IPS-18c (cell line): ENCODE data around the gene ATP2B3.
"Not testable (repeated sequence)": the region's sequence is repeated elsewhere in the genome, so short reads cannot be mapped to it uniquely, and the experiment has no call there.

Experiments
- H3K4me3 ChIP-seq: 2 replicates; pipeline ENCODE4 v1.7.0; 2013; ENCODE audit warnings: low read depth, mild to moderate bottlenecking, low read length, moderate library complexity; ENCODE audit not compliant: insufficient read depth
- H3K9me3 ChIP-seq: one replicate; pipeline ENCODE4 v1.6.1; 2013; ENCODE audit warnings: mild to moderate bottlenecking, low read length, moderate library complexity; ENCODE audit not compliant: control insufficient read depth, insufficient read depth

ATP2B3 gene

GRCh38 chrX:153592966-153593688 is 75.7 kb downstream of the ATP2B3 start:
- no peak overlapping the region for H3K4me3 ChIP-seq
- H3K9me3 ChIP-seq: peaks cover 23% of the 10 kb centered on the region

GRCh38 chrX:153593811-153594500 is 76.5 kb downstream of the ATP2B3 start:
- peaks cover 23% of the 10 kb centered on the region for H3K9me3 ChIP-seq
- no peak overlapping the region for H3K4me3 ChIP-seq

DNA sequence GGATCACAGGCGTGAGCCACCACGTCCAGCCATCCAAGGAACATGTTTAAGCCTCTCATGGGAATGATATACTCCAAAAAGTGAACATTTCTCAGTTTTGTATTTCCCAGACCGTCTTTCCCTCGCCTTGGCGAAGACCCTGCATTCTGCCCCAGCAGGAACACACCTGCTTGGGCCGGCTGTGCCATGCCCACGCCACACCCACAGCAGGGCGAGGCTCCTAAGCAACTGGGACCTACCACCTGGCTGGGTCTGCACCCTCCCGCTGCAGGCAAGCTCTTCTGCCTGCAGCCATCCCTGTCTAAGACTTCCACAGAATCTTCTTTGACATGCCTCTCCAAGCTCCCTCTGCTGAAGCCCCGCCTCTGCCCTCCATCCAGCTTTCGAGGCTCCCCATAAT is 77.9 kb downstream of the ATP2B3 start:
- Histone ChIP-seq H3K4me3 (no peak overlapping the region; the same call in 1 of the 2 replicates), H3K9me3 (peaks cover 23% of the 10 kb centered on the region)

DNA sequence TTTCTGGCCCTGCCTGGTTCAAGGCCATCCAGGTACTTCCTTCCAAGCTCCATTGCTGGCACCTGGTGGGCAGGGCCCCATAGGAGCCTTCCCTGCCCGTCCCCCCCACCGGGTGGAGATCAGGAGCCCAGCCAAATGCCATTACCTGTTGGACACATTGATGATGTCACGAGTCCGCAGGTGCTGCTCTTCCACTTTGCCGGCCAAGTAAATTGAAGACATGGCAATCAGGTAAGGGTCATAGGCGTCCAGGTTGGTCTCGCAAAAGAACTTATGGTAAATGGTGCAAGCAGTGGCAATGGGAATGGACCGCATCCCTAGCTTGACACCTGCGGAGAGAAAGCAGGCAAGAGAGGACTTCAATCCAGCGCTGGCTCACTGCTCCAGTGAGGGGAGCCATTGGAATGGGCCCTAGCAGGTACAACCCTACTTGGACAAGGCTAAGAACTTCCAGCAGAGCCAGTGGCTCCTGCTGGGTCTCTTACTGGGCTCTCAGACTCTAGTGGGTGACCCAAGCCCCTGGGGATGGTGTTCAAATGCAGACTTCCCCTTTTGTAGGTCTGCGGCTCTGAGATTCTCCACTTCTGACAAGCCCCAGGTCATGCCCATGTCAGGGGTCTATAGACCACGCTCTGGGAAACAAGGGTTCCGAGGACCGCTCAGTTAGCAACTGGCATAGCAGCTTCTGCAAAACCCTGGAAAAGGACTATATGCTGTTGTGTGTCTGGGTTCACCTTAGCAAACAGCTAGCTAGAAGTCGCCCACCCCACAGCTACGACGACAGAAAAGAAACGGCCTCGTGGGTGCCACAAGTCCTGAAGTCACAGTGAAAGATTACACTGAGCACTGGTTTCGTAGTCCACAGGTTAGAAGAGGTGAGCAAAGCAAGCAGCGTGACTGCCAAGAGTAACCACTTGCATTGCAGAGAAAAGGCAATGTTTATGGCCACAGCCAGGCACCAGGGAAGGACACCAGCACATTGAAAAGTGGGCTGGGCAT is 78.7 kb downstream of the ATP2B3 start:
- H3K4me3 ChIP-seq: no peak overlapping the region
- peaks cover 20% of the 10 kb centered on the region for H3K9me3 ChIP-seq

DNA sequence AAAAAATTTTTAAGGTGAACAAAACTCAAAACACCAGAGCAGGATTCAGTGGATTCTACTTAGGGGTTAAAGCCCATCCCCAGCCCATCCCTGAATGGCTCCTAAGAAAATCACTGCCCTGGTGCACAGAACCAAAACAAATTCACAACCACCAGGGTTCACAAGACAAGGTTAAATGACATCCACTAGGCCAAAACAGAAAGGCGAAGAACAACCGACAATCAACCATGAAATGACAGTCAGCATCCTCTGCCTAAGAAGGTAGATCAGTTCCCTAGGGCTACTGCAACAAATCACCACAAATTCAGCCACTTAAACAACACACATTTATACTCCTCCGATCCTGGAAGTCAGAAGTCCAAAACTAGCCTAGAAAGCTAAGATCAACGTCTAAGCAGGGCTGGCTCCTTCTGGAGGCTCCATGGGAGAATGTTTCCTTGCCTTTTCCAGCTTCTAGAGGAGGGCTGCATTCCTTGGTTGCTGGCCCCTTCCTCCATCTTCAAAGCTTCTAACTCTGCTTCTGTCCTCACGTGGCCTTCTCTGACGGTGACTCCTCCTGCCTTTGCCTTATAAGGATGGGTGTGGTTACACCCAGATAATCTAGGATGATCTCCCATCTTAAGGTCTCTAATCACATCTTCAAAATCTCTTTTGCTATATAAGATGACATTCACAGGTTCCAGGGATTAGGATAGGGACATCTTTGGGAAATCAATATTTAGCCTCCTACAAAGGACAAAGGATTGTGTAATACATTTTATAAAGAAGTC is 79.7 kb downstream of the ATP2B3 start:
- Histone ChIP-seq H3K4me3 (no peak overlapping the region), H3K9me3 (peaks cover 19% of the 10 kb centered on the region)

GRCh38 chrX:153598541-153599191 is 81.2 kb downstream of the ATP2B3 start, which contains the start of gene CCNQ:
Gene CCNQ (minus strand): TSS chrX:153599139. CDS start chrX:153599073, 66 bp downstream.
- Histone ChIP-seq H3K4me3 (peak within 1 kb of the TSS; percentile 63), H3K9me3 (peaks cover 12% of the 10 kb centered on the region)

GRCh38 chrX:153599192-153600031 is 82.0 kb downstream of the ATP2B3 start:
- Histone ChIP-seq H3K9me3 (peaks cover 15% of the 10 kb centered on the region), H3K4me3 (peak overlapping the region; percentile 60)

DNA sequence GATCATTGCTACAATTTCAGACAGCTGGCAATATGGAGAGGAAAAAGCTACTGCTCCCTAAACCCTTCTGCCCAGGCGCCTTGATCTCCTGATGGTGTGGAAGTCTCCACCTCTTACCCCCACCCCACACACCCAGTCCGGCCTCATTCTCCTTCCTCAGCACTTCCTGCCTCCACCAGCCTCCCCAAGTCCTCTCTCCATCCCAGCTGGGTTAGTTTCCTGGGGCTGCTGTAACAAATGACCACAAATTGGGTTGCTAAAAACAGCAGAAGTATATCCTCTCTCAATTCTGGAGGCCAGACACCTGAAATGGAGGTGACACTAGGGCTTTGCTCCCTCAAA is 82.6 kb downstream of the ATP2B3 start:
- H3K4me3 ChIP-seq: peak overlapping the region; percentile 60

DNA sequence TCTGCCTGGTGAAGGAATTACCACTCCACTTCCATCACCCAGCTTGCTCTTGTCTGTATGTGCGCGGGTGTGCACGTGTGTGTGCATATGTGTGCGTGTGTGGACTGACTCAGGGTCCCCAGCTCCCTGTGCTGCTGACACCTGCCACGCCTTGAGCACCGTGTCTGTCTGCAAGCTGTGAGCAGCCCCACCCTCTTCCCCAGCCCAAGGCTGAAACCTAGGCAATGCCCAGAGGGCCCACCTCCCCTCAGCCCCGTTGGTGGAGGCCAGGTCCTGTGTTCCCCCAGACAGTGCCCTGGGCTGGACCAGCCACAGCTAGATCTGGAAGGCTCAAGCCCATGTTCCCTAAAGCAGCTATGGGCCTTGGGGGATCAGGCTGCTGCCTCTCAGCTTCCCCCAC is 83.5 kb downstream of the ATP2B3 start:
- Histone ChIP-seq H3K4me3 (no peak overlapping the region), H3K9me3 (peaks cover 12% of the 10 kb centered on the region)

More for the DNA sequence above, 82.6 kb downstream of the ATP2B3 start:
- peaks cover 13% of the 10 kb centered on the region for H3K9me3 ChIP-seq

DNA sequence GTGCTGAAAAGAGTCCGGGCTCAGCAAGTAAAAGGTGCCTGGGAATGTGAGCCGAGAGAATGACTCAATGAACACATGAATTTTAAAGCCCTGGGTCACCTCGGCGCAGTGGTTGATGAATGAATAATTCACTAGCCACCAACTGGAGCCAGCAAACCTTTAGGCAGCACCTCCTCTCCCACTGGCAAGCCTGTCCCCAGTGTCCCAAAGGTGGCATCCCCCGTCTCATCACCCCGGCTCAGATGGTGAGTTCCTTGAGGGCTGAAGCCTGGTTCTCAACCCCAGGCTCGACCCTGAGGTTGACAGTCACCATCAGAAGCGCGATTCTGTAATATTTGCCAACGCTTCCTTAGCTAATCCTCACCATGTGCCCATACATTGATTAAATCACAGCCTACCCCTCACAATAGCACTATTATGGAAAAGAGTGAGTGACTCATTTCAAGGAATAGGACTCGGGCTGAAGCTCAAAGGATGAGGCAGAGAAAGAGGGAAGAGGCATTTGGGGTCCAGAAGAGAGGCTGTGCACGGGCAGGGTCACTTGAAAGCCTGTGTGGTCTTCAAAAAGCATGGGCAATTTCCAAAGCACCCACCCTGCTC is 84.2 kb downstream of the ATP2B3 start:
- H3K4me3 ChIP-seq: no peak overlapping the region
- peaks cover 12% of the 10 kb centered on the region for H3K9me3 ChIP-seq

GRCh38 chrX:153602601-153603000 is 85.2 kb downstream of the ATP2B3 start:
- Histone ChIP-seq H3K4me3 (no peak overlapping the region; the same call in 1 of the 2 replicates), H3K9me3 (peaks cover 10% of the 10 kb centered on the region)

DNA sequence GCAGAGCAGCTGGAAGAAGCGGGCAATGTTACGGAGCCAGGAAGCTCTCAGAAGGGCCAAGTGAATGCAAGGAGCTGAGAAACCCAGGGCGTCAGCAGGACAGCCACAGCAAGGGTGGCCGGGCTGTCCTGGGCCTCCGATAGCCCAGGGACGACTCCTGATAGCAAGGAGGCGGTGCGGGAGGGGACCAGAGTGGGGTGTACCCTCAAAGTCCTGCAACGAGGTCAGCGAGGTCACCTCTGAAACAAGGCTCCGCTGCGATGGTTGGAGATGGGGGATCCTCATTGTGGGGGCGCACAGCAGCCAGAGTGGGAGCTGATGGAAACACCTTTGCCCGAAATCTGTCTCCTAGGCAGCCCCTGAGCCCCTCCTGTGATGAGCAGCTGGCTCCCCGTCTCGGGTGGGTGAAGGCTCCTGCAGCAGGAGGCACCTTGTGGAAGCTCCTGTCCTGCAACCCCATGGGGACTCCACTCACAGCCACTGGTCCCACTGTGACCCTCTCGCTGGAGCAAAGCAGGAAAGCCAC is 85.8 kb downstream of the ATP2B3 start:
- peaks cover 10% of the 10 kb centered on the region for H3K9me3 ChIP-seq
- H3K4me3 ChIP-seq: no peak overlapping the region

- peaks cover 13% of the 10 kb centered on the region for H3K9me3 ChIP-seq
- H3K4me3 ChIP-seq: not testable (repeated sequence)
Measured at GRCh38 chrX:153604666-153605380, 87.4 kb downstream of the ATP2B3 start.

DNA sequence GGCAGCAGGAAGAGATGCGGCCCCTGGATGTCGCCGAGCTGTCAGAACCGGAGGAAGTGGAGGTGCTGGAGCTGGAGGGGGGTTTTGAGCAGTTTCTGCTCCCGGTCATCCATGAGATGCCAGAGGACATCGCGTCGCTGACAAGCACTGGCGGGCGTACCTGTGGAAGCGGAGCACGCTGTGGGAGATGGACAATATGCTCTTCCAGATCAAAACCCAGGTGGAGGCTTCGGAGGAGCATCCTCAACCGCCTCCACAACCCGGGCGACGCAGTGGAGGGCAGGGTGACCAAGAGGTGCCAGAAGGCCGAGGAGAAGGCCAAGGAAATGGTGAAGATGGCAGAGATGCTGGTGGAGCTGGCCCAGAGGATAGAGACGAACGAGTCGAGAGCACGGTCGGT is 89.1 kb downstream of the ATP2B3 start:
- Histone ChIP-seq H3K9me3 (peaks cover 17% of the 10 kb centered on the region), H3K4me3 (no peak overlapping the region)
